SH-SY5Y (cell line): ENCODE results near the gene PPM1H.

ENCODE experiments used
- GATA2 ChIP-seq: IDR thresholded peaks from 2 replicates; pipeline ENCODE4 v1.6.1; 2011; ENCODE audit warnings: mild to moderate bottlenecking, low read depth, low read length
- GATA3 ChIP-seq: IDR thresholded peaks from 2 replicates; pipeline ENCODE4 v1.6.1; 2011; ENCODE audit warnings: low read depth, mild to moderate bottlenecking, low read length, moderate library complexity

- TF ChIP-seq GATA3 (no peak), GATA2 (no peak)
These were observed 163.1 kb downstream of the PPM1H start for GRCh38 chr12:62771828-62772227.
